NCI-H146 treated with DMSO at 0.1 percent for 48 hours (cell line): Measurements from ENCODE around the gene DHX38.

Experiments used
- DNase-seq: peaks from one replicate; lab custom pipeline; 2025; ENCODE audit not compliant: unreplicated experiment; lab: John Stamatoyannopoulos, UW

DHX38 gene

GRCh38 chr16:72083778-72084404 is 9.8 kb upstream of the DHX38 start:
- DNase-seq: no peak

- no peak for DNase-seq
Observed at GRCh38 chr16:72084445-72084844, 9.2 kb upstream of the DHX38 start.

GRCh38 chr16:72085002-72085401 is 8.6 kb upstream of the DHX38 start:
- no peak for DNase-seq

- DNase-seq: no peak
Observed at GRCh38 chr16:72091217-72091616, 2.4 kb upstream of the DHX38 start.

- peak; percentile 0 for DNase-seq
Observed at GRCh38 chr16:72092832-72093447, 707 bp upstream of the DHX38 start.

GRCh38 chr16:72094266-72094610 is 591 bp downstream of the DHX38 start:
- DNase-seq: no peak

- DNase-seq: no peak
Observed at GRCh38 chr16:72098936-72099335, 5.3 kb downstream of the DHX38 start.

- DNase-seq: peak; percentile 1
Observed at GRCh38 chr16:72099377-72099818, 5.8 kb downstream of the DHX38 start.

- no peak for DNase-seq
Observed at GRCh38 chr16:72101195-72101594, 7.5 kb downstream of the DHX38 start.

GRCh38 chr16:72104905-72105304 is 11.3 kb downstream of the DHX38 start:
- DNase-seq: no peak

- no peak for DNase-seq
Observed at GRCh38 chr16:72105978-72106377, 12.3 kb downstream of the DHX38 start.

GRCh38 chr16:72107371-72107770 is 13.7 kb downstream of the DHX38 start:
- DNase-seq: no peak

GRCh38 chr16:72108353-72109102 is 14.9 kb downstream of the DHX38 start:
- DNase-seq: no peak

GRCh38 chr16:72109300-72109699 is 15.7 kb downstream of the DHX38 start:
- DNase-seq: no peak

GRCh38 chr16:72109966-72110530 is 16.4 kb downstream of the DHX38 start:
- DNase-seq: no peak

- DNase-seq: no peak
Observed at GRCh38 chr16:72110662-72111615, 17.3 kb downstream of the DHX38 start.

- DNase-seq: no peak
Observed at GRCh38 chr16:72111657-72112451, 18.2 kb downstream of the DHX38 start.

GRCh38 chr16:72112452-72112792 is 18.8 kb downstream of the DHX38 start:
- no peak for DNase-seq

GRCh38 chr16:72112906-72113615 is 19.4 kb downstream of the DHX38 start:
- DNase-seq: no peak

- DNase-seq: no peak
Observed at GRCh38 chr16:72113616-72113945, 19.9 kb downstream of the DHX38 start.
